Loucy (cell line): ENCODE measurements around the gene CD109.

Experiments
- EZH2phosphoT487 ChIP-seq: fragments of 200-600 bp; IDR thresholded peaks from 2 replicates; pipeline ENCODE4 v1.6.1; 2018; ENCODE audit warnings: antibody characterized with exemption, mild to moderate bottlenecking, moderate library complexity, borderline replicate concordance
- TF ChIP-seq, protein P1 (sequence below): fragments of 200-600 bp; sonication (generic); conservative IDR thresholded peaks from 2 replicates; pipeline ENCODE4 v1.5.1; 2014; ENCODE audit warnings: mild to moderate bottlenecking, antibody characterized with exemption, low read length

- TF ChIP-seq, protein P1, sequence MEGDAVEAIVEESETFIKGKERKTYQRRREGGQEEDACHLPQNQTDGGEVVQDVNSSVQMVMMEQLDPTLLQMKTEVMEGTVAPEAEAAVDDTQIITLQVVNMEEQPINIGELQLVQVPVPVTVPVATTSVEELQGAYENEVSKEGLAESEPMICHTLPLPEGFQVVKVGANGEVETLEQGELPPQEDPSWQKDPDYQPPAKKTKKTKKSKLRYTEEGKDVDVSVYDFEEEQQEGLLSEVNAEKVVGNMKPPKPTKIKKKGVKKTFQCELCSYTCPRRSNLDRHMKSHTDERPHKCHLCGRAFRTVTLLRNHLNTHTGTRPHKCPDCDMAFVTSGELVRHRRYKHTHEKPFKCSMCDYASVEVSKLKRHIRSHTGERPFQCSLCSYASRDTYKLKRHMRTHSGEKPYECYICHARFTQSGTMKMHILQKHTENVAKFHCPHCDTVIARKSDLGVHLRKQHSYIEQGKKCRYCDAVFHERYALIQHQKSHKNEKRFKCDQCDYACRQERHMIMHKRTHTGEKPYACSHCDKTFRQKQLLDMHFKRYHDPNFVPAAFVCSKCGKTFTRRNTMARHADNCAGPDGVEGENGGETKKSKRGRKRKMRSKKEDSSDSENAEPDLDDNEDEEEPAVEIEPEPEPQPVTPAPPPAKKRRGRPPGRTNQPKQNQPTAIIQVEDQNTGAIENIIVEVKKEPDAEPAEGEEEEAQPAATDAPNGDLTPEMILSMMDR, result no peak
- TF ChIP-seq EZH2phosphoT487, result no peak
Observed at GRCh38 chr6:73801652-73802268, 105.8 kb downstream of the CD109 start.
